HEK293 (cell line): ENCODE measurements around the gene FKBP7.

ENCODE experiments used
- CTCF ChIA-PET: fragments of 350-600 bp; formaldehyde crosslinking; extraction: SDS; loops from one replicate; lab custom pipeline; 2021; ENCODE audit warnings: antibody characterized with exemption; lab: Yijun Ruan, JAX
- POLR2A ChIA-PET: fragments of 300-600 bp; formaldehyde crosslinking; extraction: SDS; loops from one replicate; lab custom pipeline; 2020; ENCODE audit warnings: antibody characterized with exemption, inconsistent platforms; lab: Yijun Ruan, JAX
- H3K27ac ChIP-seq: fragments of 200-500 bp; sonication (Bioruptor generic); 2 replicates; pipeline ENCODE4 v1.5.1; 2014; ENCODE audit warnings: low read depth, low read length, control low read depth, inconsistent platforms; ENCODE audit errors: extremely low read depth
- H3K36me3 ChIP-seq, 2 experiments: fragments of 200-500 bp in 1 of 2; sonication (Bioruptor generic) in 1 of 2; 1 replicate in 1 of 2; 2 replicates in 1 of 2; pipeline ENCODE4 v1.5.1; 2014 to 2017; ENCODE audit warnings: inconsistent platforms in 2 of 2, low read length in 2 of 2; ENCODE audit not compliant: control insufficient read depth in 2 of 2, insufficient read depth in 1 of 2
- H3K4me1 ChIP-seq: fragments of 200-500 bp; sonication (Bioruptor generic); 2 replicates; pipeline ENCODE4 v1.5.1; 2014; ENCODE audit warnings: mild to moderate bottlenecking, low read length, inconsistent platforms; ENCODE audit not compliant: control insufficient read depth, insufficient read depth
- H3K4me3 ChIP-seq: 2 replicates; pipeline ENCODE4 v1.5.1; 2011; ENCODE audit warnings: low read depth, mild to moderate bottlenecking, control low read depth, low read length, moderate library complexity
- H3K9me3 ChIP-seq: fragments of 200-500 bp; sonication (Bioruptor generic); 2 replicates; pipeline ENCODE4 v1.5.1; 2014; ENCODE audit warnings: low read depth, low read length, inconsistent platforms; ENCODE audit not compliant: control insufficient read depth, insufficient read depth
- OSR2 ChIP-seq: fragments of 450-650 bp; formaldehyde crosslinking; IDR thresholded peaks from 2 replicates; pipeline ENCODE4 v1.5.1; 2016; ENCODE audit warnings: missing biosample characterization, missing genetic modification characterization
- SETDB1 ChIP-seq: IDR thresholded peaks from one replicate; pipeline ENCODE4 v1.6.1; 2017; ENCODE audit warnings: mild to moderate bottlenecking, low read length, moderate library complexity, mixed read lengths; ENCODE audit not compliant: insufficient read length
- TCF7L2 ChIP-seq: IDR thresholded peaks from 2 replicates; pipeline ENCODE4 v1.6.1; 2011; ENCODE audit warnings: low read depth, mild to moderate bottlenecking, inconsistent platforms, low read length, moderate library complexity, borderline replicate concordance
- YY1 ChIP-seq: fragments of 450-650 bp; formaldehyde crosslinking; IDR thresholded peaks from 2 replicates; pipeline ENCODE4 v1.5.1; 2018; ENCODE audit warnings: missing biosample characterization, missing genetic modification characterization
- ZEB2 ChIP-seq: fragments of 450-650 bp; formaldehyde crosslinking; IDR thresholded peaks from 2 replicates; pipeline ENCODE4 v1.5.1; 2016; ENCODE audit warnings: missing biosample characterization, missing genetic modification characterization
- ZFP3 ChIP-seq: fragments of 450-650 bp; formaldehyde crosslinking; IDR thresholded peaks from 2 replicates; pipeline ENCODE4 v1.5.1; 2016; ENCODE audit warnings: low read depth, missing biosample characterization, missing genetic modification characterization
- ZNF184 ChIP-seq: fragments of 450-650 bp; IDR thresholded peaks from 2 replicates; pipeline ENCODE4 v1.5.1; 2018; ENCODE audit warnings: missing biosample characterization, mild to moderate bottlenecking, missing genetic modification characterization
- ZNF19 ChIP-seq: fragments of 450-650 bp; formaldehyde crosslinking; IDR thresholded peaks from 2 replicates; pipeline ENCODE4; 2016; ENCODE audit warnings: missing biosample characterization, missing genetic modification characterization, low read depth
- ZNF23 ChIP-seq: fragments of 450-650 bp; formaldehyde crosslinking; IDR thresholded peaks from 2 replicates; pipeline ENCODE4 v1.5.1; 2016; ENCODE audit warnings: missing biosample characterization, missing genetic modification characterization, borderline replicate concordance
- ZNF530 ChIP-seq: fragments of 450-650 bp; formaldehyde crosslinking; IDR thresholded peaks from 2 replicates; pipeline ENCODE4 v1.5.1; 2016; ENCODE audit warnings: low read depth, missing biosample characterization, missing genetic modification characterization
- ZNF626 ChIP-seq: fragments of 450-650 bp; sonication (Bioruptor Pico); formaldehyde crosslinking; IDR thresholded peaks from 2 replicates; pipeline ENCODE4 v1.5.1; 2018; ENCODE audit warnings: missing biosample characterization, missing genetic modification characterization, inconsistent platforms
- ZNF664 ChIP-seq: fragments of 450-650 bp; formaldehyde crosslinking; IDR thresholded peaks from 2 replicates; pipeline ENCODE4 v1.5.1; 2016; ENCODE audit warnings: missing biosample characterization, missing genetic modification characterization
- ZNF677 ChIP-seq: fragments of 450-650 bp; IDR thresholded peaks from 2 replicates; pipeline ENCODE4 v1.5.0; 2018; ENCODE audit warnings: missing biosample characterization, mild to moderate bottlenecking, missing genetic modification characterization, moderate library complexity
- ZNF843 ChIP-seq: fragments of 450-650 bp; formaldehyde crosslinking; IDR thresholded peaks from 2 replicates; pipeline ENCODE4 v1.5.1; 2016; ENCODE audit warnings: missing biosample characterization, missing genetic modification characterization
- ZSCAN16 ChIP-seq: fragments of 450-650 bp; formaldehyde crosslinking; IDR thresholded peaks from 2 replicates; pipeline ENCODE4 v1.5.1; 2016; ENCODE audit warnings: missing biosample characterization, missing genetic modification characterization
- TF ChIP-seq, protein P1 (sequence below): fragments of 450-650 bp; formaldehyde crosslinking; IDR thresholded peaks from 2 replicates; pipeline ENCODE4 v1.5.0; 2017; ENCODE audit warnings: missing biosample characterization, missing genetic modification characterization, borderline replicate concordance
- TF ChIP-seq, protein P2 (sequence below): fragments of 450-650 bp; formaldehyde crosslinking; IDR thresholded peaks from 2 replicates; pipeline ENCODE4 v1.5.1; 2016; ENCODE audit warnings: missing biosample characterization, missing genetic modification characterization
- TF ChIP-seq, protein P3 (sequence below): fragments of 450-650 bp; formaldehyde crosslinking; IDR thresholded peaks from 2 replicates; pipeline ENCODE4 v1.5.1; 2016; ENCODE audit warnings: missing biosample characterization, missing genetic modification characterization, borderline replicate concordance
- TF ChIP-seq, protein P4 (sequence below): fragments of 450-650 bp; formaldehyde crosslinking; IDR thresholded peaks from 2 replicates; pipeline ENCODE4 v1.5.1; 2016; ENCODE audit warnings: missing biosample characterization, missing genetic modification characterization
- TF ChIP-seq, protein P5 (sequence below): IDR thresholded peaks from 2 replicates; pipeline ENCODE4 v1.6.1; 2011; ENCODE audit warnings: mild to moderate bottlenecking, low read depth, low read length, borderline replicate concordance
- TF ChIP-seq, protein P6 (sequence below): fragments of 450-650 bp; formaldehyde crosslinking; IDR thresholded peaks from 2 replicates; pipeline ENCODE4 v1.5.1; 2017; ENCODE audit warnings: missing biosample characterization, mild to moderate bottlenecking, missing genetic modification characterization, moderate library complexity

FKBP7 gene

DNA sequence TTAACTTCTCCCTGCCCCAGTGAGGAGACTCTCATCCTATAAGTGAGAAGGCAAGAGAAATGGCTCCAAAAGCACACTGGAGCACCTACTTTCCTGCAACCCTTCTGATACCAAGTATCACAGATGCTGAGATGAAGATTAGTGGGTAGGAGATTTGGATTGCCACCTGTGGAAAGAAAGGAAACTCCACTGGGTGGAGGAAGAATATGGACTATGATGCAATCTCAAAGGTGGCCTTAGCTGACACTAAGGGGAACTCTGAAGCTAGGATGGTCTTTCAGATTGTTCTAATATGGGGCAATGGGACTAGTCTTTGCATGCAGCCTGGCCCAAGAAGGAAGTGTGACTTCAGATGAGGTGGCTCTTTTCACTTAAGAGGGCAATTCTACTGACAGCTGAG lies 49.1 kb downstream of the FKBP7 start:
- TF ChIP-seq ZNF843 (tag by site-specific recombination), result no peak
- no peak for TF ChIP-seq OSR2
- TF ChIP-seq ZNF530 (tag by site-specific recombination), result no peak
- no peak for TF ChIP-seq ZFP3 (tag by site-specific recombination)
- TF ChIP-seq YY1 (tag by site-specific recombination), result no peak
- no peak for TF ChIP-seq TCF7L2
- TF ChIP-seq, protein P1, sequence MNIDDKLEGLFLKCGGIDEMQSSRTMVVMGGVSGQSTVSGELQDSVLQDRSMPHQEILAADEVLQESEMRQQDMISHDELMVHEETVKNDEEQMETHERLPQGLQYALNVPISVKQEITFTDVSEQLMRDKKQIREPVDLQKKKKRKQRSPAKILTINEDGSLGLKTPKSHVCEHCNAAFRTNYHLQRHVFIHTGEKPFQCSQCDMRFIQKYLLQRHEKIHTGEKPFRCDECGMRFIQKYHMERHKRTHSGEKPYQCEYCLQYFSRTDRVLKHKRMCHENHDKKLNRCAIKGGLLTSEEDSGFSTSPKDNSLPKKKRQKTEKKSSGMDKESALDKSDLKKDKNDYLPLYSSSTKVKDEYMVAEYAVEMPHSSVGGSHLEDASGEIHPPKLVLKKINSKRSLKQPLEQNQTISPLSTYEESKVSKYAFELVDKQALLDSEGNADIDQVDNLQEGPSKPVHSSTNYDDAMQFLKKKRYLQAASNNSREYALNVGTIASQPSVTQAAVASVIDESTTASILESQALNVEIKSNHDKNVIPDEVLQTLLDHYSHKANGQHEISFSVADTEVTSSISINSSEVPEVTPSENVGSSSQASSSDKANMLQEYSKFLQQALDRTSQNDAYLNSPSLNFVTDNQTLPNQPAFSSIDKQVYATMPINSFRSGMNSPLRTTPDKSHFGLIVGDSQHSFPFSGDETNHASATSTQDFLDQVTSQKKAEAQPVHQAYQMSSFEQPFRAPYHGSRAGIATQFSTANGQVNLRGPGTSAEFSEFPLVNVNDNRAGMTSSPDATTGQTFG (tag by site-specific recombination), result no peak
- TF ChIP-seq, protein P2, sequence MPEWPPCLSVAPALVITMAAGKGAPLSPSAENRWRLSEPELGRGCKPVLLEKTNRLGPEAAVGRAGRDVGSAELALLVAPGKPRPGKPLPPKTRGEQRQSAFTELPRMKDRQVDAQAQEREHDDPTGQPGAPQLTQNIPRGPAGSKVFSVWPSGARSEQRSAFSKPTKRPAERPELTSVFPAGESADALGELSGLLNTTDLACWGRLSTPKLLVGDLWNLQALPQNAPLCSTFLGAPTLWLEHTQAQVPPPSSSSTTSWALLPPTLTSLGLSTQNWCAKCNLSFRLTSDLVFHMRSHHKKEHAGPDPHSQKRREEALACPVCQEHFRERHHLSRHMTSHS (tag by site-specific recombination), result no peak
- no peak for TF ChIP-seq ZSCAN16 (tag by site-specific recombination)
- CTCF ChIA-PET, result interaction anchor here (0.7 to 1.9 kb wide), 2 partner anchors 10 to 123 kb away, joined by 4 to 5 read pairs; no protein-coding TSS in a partner anchor
- Histone ChIP-seq H3K4me1 (no peaks in the 10 kb centered on the region), H3K9me3 (no peaks in the 10 kb centered on the region), H3K27ac (no peak overlapping the region), H3K36me3 (peaks cover 20 to 82% of the 10 kb centered on the region in 2 experiments), H3K4me3 (no peak overlapping the region)
- POLR2A ChIA-PET, result interaction anchor here (1.2 kb wide), 1 partner anchor 15 kb away, joined by 5 read pairs; no protein-coding TSS in a partner anchor

DNA sequence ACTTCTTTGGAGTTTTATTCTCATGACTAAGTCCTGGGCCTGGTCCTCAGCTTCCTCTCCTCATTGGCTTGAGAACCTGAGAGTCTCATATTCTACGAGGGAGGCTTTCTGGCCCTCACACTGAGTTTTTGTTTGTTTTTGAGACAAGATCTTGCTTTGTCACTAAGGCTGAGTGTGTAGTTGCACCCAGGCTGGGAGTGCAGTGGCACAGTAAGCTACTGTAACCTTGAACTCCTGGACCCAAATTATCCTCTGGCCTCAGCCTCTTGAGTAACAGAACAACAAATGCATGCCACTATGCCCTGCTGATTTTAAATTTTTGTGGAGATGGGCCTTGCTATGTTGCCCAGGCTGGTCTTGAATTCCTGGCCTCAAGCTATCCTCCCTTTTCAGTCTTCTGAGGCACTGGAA lies 50.0 kb downstream of the FKBP7 start:
- peaks cover 14 to 73% of the 10 kb centered on the region in 2 experiments for H3K36me3 ChIP-seq
- TF ChIP-seq ZNF664 (no peak), ZNF23 (tag by site-specific recombination) (no peak), SETDB1 (no peak), ZNF843 (tag by site-specific recombination) (no peak), ZEB2 (tag by site-specific recombination) (no peak), ZNF184 (tag by site-specific recombination) (no peak), ZNF677 (tag by site-specific recombination) (no peak), ZNF19 (tag by site-specific recombination) (no peak), ZNF626 (tag by site-specific recombination) (no peak)
- TF ChIP-seq, protein P3, sequence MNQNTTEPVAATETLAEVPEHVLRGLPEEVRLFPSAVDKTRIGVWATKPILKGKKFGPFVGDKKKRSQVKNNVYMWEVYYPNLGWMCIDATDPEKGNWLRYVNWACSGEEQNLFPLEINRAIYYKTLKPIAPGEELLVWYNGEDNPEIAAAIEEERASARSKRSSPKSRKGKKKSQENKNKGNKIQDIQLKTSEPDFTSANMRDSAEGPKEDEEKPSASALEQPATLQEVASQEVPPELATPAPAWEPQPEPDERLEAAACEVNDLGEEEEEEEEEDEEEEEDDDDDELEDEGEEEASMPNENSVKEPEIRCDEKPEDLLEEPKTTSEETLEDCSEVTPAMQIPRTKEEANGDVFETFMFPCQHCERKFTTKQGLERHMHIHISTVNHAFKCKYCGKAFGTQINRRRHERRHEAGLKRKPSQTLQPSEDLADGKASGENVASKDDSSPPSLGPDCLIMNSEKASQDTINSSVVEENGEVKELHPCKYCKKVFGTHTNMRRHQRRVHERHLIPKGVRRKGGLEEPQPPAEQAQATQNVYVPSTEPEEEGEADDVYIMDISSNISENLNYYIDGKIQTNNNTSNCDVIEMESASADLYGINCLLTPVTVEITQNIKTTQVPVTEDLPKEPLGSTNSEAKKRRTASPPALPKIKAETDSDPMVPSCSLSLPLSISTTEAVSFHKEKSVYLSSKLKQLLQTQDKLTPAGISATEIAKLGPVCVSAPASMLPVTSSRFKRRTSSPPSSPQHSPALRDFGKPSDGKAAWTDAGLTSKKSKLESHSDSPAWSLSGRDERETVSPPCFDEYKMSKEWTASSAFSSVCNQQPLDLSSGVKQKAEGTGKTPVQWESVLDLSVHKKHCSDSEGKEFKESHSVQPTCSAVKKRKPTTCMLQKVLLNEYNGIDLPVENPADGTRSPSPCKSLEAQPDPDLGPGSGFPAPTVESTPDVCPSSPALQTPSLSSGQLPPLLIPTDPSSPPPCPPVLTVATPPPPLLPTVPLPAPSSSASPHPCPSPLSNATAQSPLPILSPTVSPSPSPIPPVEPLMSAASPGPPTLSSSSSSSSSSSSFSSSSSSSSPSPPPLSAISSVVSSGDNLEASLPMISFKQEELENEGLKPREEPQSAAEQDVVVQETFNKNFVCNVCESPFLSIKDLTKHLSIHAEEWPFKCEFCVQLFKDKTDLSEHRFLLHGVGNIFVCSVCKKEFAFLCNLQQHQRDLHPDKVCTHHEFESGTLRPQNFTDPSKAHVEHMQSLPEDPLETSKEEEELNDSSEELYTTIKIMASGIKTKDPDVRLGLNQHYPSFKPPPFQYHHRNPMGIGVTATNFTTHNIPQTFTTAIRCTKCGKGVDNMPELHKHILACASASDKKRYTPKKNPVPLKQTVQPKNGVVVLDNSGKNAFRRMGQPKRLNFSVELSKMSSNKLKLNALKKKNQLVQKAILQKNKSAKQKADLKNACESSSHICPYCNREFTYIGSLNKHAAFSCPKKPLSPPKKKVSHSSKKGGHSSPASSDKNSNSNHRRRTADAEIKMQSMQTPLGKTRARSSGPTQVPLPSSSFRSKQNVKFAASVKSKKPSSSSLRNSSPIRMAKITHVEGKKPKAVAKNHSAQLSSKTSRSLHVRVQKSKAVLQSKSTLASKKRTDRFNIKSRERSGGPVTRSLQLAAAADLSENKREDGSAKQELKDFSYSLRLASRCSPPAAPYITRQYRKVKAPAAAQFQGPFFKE (tag by site-specific recombination), result no peak
- TF ChIP-seq, protein P4, sequence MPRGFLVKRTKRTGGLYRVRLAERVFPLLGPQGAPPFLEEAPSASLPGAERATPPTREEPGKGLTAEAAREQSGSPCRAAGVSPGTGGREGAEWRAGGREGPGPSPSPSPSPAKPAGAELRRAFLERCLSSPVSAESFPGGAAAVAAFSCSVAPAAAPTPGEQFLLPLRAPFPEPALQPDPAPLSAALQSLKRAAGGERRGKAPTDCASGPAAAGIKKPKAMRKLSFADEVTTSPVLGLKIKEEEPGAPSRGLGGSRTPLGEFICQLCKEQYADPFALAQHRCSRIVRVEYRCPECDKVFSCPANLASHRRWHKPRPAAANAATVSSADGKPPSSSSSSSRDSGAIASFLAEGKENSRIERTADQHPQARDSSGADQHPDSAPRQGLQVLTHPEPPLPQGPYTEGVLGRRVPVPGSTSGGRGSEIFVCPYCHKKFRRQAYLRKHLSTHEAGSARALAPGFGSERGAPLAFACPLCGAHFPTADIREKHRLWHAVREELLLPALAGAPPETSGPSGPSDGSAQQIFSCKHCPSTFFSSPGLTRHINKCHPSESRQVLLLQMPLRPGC, result no peak
- TF ChIP-seq, protein P5, sequence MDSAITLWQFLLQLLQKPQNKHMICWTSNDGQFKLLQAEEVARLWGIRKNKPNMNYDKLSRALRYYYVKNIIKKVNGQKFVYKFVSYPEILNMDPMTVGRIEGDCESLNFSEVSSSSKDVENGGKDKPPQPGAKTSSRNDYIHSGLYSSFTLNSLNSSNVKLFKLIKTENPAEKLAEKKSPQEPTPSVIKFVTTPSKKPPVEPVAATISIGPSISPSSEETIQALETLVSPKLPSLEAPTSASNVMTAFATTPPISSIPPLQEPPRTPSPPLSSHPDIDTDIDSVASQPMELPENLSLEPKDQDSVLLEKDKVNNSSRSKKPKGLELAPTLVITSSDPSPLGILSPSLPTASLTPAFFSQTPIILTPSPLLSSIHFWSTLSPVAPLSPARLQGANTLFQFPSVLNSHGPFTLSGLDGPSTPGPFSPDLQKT, result no peak
- TF ChIP-seq, protein P6, sequence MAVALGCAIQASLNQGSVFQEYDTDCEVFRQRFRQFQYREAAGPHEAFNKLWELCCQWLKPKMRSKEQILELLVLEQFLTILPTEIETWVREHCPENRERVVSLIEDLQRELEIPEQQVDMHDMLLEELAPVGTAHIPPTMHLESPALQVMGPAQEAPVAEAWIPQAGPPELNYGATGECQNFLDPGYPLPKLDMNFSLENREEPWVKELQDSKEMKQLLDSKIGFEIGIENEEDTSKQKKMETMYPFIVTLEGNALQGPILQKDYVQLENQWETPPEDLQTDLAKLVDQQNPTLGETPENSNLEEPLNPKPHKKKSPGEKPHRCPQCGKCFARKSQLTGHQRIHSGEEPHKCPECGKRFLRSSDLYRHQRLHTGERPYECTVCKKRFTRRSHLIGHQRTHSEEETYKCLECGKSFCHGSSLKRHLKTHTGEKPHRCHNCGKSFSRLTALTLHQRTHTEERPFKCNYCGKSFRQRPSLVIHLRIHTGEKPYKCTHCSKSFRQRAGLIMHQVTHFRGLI, result no peak

More for the DNA sequence above, 50.0 kb downstream of the FKBP7 start:
- no peak overlapping the region for H3K4me3 ChIP-seq
- ChIA-PET POLR2A (interaction anchor here (0.5 to 1.6 kb wide), 3 partner anchors 14 to 84 kb away, joined by 3 to 7 read pairs (median 5); partner anchors contain the start of genes PJVK and PRKRA), CTCF (interaction anchor here (0.6 to 1.9 kb wide), 5 partner anchors 9 to 122 kb away, joined by 3 to 5 read pairs (median 4); no protein-coding TSS in a partner anchor)
- no peaks in the 10 kb centered on the region for H3K9me3 ChIP-seq
- no peak overlapping the region for H3K27ac ChIP-seq
- no peaks in the 10 kb centered on the region for H3K4me1 ChIP-seq
